HEK293 (cell line): ENCODE results near the gene CAPN8.

Experiments used
- AEBP2 ChIP-seq: fragments of 450-650 bp; formaldehyde crosslinking; IDR thresholded peaks from 2 replicates; pipeline ENCODE4 v1.5.1; 2016; ENCODE audit warnings: missing biosample characterization, missing genetic modification characterization, borderline replicate concordance
- ATF2 ChIP-seq: fragments of 450-650 bp; formaldehyde crosslinking; IDR thresholded peaks from 2 replicates; pipeline ENCODE4 v1.5.1; 2016; ENCODE audit warnings: missing biosample characterization, missing genetic modification characterization, low read depth
- GLI4 ChIP-seq: fragments of 450-650 bp; formaldehyde crosslinking; IDR thresholded peaks from 2 replicates; pipeline ENCODE4 v1.5.1; 2016; ENCODE audit warnings: missing biosample characterization, missing genetic modification characterization
- KLF7 ChIP-seq: fragments of 450-650 bp; formaldehyde crosslinking; IDR thresholded peaks from 2 replicates; pipeline ENCODE4 v1.5.1; 2016; ENCODE audit warnings: missing biosample characterization, missing genetic modification characterization, borderline replicate concordance
- OVOL3 ChIP-seq: fragments of 450-650 bp; formaldehyde crosslinking; IDR thresholded peaks from 2 replicates; pipeline ENCODE4 v1.5.1; 2016; ENCODE audit warnings: missing biosample characterization, missing genetic modification characterization
- PRDM10 ChIP-seq: fragments of 450-650 bp; formaldehyde crosslinking; IDR thresholded peaks from 2 replicates; pipeline ENCODE4 v1.5.1; 2016; ENCODE audit warnings: missing biosample characterization, missing genetic modification characterization
- TCF7L2 ChIP-seq: IDR thresholded peaks from 2 replicates; pipeline ENCODE4 v1.6.1; 2011; ENCODE audit warnings: low read depth, mild to moderate bottlenecking, inconsistent platforms, low read length, moderate library complexity, borderline replicate concordance
- YY1 ChIP-seq: fragments of 450-650 bp; formaldehyde crosslinking; IDR thresholded peaks from 2 replicates; pipeline ENCODE4 v1.5.1; 2018; ENCODE audit warnings: missing biosample characterization, missing genetic modification characterization
- ZNF16 ChIP-seq: fragments of 450-650 bp; formaldehyde crosslinking; IDR thresholded peaks from 2 replicates; pipeline ENCODE4 v1.5.1; 2016; ENCODE audit warnings: low read depth, missing biosample characterization, missing genetic modification characterization
- ZNF19 ChIP-seq: fragments of 450-650 bp; formaldehyde crosslinking; IDR thresholded peaks from 2 replicates; pipeline ENCODE4; 2016; ENCODE audit warnings: missing biosample characterization, missing genetic modification characterization, low read depth
- ZNF223 ChIP-seq: fragments of 450-650 bp; formaldehyde crosslinking; IDR thresholded peaks from 2 replicates; pipeline ENCODE4 v1.5.1; 2016; ENCODE audit warnings: missing biosample characterization, missing genetic modification characterization
- ZNF239 ChIP-seq: fragments of 450-650 bp; formaldehyde crosslinking; IDR thresholded peaks from 2 replicates; pipeline ENCODE4 v1.5.1; 2016; ENCODE audit warnings: missing biosample characterization, missing genetic modification characterization
- ZNF292 ChIP-seq: fragments of 450-650 bp; formaldehyde crosslinking; IDR thresholded peaks from 2 replicates; pipeline ENCODE4 v1.5.1; 2016; ENCODE audit warnings: low read depth, missing biosample characterization, missing genetic modification characterization, borderline replicate concordance
- ZNF341 ChIP-seq: fragments of 450-650 bp; formaldehyde crosslinking; IDR thresholded peaks from 2 replicates; pipeline ENCODE4; 2016; ENCODE audit warnings: low read depth, missing biosample characterization, missing genetic modification characterization
- ZNF404 ChIP-seq: fragments of 450-650 bp; formaldehyde crosslinking; IDR thresholded peaks from 2 replicates; pipeline ENCODE4 v1.5.1; 2017; ENCODE audit warnings: missing biosample characterization, missing genetic modification characterization
- ZNF423 ChIP-seq: fragments of 450-650 bp; formaldehyde crosslinking; IDR thresholded peaks from 2 replicates; pipeline ENCODE4 v1.5.1; 2016; ENCODE audit warnings: missing biosample characterization, missing genetic modification characterization
- ZNF48 ChIP-seq: fragments of 450-650 bp; formaldehyde crosslinking; IDR thresholded peaks from 2 replicates; pipeline ENCODE4 v1.5.1; 2016; ENCODE audit warnings: missing biosample characterization, missing genetic modification characterization
- ZNF488 ChIP-seq: fragments of 450-650 bp; formaldehyde crosslinking; IDR thresholded peaks from 2 replicates; pipeline ENCODE4 v1.5.1; 2016; ENCODE audit warnings: missing biosample characterization, missing genetic modification characterization
- ZNF548 ChIP-seq: fragments of 450-650 bp; formaldehyde crosslinking; IDR thresholded peaks from 2 replicates; pipeline ENCODE4 v1.5.1; 2016; ENCODE audit warnings: missing biosample characterization, missing genetic modification characterization
- ZNF610 ChIP-seq: fragments of 450-650 bp; formaldehyde crosslinking; IDR thresholded peaks from 2 replicates; pipeline ENCODE4 v1.5.1; 2016; ENCODE audit warnings: missing biosample characterization, missing genetic modification characterization, borderline replicate concordance
- ZNF624 ChIP-seq: fragments of 450-650 bp; formaldehyde crosslinking; IDR thresholded peaks from 2 replicates; pipeline ENCODE4 v1.5.1; 2017; ENCODE audit warnings: missing biosample characterization, missing genetic modification characterization
- ZNF639 ChIP-seq: fragments of 450-650 bp; formaldehyde crosslinking; IDR thresholded peaks from 2 replicates; pipeline ENCODE4 v1.5.1; 2016; ENCODE audit warnings: missing biosample characterization, missing genetic modification characterization
- ZNF654 ChIP-seq: fragments of 450-650 bp; formaldehyde crosslinking; IDR thresholded peaks from 2 replicates; pipeline ENCODE4 v1.5.1; 2016; ENCODE audit warnings: low read depth, missing biosample characterization, missing genetic modification characterization
- ZNF692 ChIP-seq: fragments of 450-650 bp; formaldehyde crosslinking; IDR thresholded peaks from 2 replicates; pipeline ENCODE4 v1.5.1; 2016; ENCODE audit warnings: missing biosample characterization, missing genetic modification characterization
- ZNF791 ChIP-seq: fragments of 450-650 bp; formaldehyde crosslinking; IDR thresholded peaks from 2 replicates; pipeline ENCODE4 v1.5.1; 2016; ENCODE audit warnings: missing biosample characterization, missing genetic modification characterization
- ZNF792 ChIP-seq: fragments of 450-650 bp; formaldehyde crosslinking; IDR thresholded peaks from 2 replicates; pipeline ENCODE4 v1.5.1; 2016; ENCODE audit warnings: missing biosample characterization, missing genetic modification characterization
- ZNF837 ChIP-seq: fragments of 450-650 bp; formaldehyde crosslinking; IDR thresholded peaks from 2 replicates; pipeline ENCODE4 v1.5.1; 2016; ENCODE audit warnings: missing biosample characterization, missing genetic modification characterization
- ZNF843 ChIP-seq: fragments of 450-650 bp; formaldehyde crosslinking; IDR thresholded peaks from 2 replicates; pipeline ENCODE4 v1.5.1; 2016; ENCODE audit warnings: missing biosample characterization, missing genetic modification characterization
- ZSCAN4 ChIP-seq: fragments of 450-650 bp; formaldehyde crosslinking; IDR thresholded peaks from 2 replicates; pipeline ENCODE4 v1.5.1; 2017; ENCODE audit warnings: missing biosample characterization, missing genetic modification characterization

The CAPN8 gene

GRCh38 chr1:223712194-223712849, 46.8 kb upstream of the CAPN8 start, which contains the start of gene CAPN2 (continued):
- TF ChIP-seq ZNF639 (tag by site-specific recombination) = no peak
- no peak for TF ChIP-seq ZNF624 (tag by site-specific recombination)
- TF ChIP-seq KLF7 (tag by site-specific recombination) = 0 out of 2 replicates have a peak, but pooled peaks have one; percentile 54
- no peak for TF ChIP-seq ATF2
- no peak for TF ChIP-seq ZNF791 (tag by site-specific recombination)
- 0 out of 2 replicates have a peak, but pooled peaks have one; percentile 12 for TF ChIP-seq GLI4
- no peak for TF ChIP-seq ZNF837 (tag by site-specific recombination)
- no peak for TF ChIP-seq AEBP2 (tag by site-specific recombination)
- no peak for TF ChIP-seq TCF7L2
- TF ChIP-seq ZNF654 (tag by site-specific recombination) = no peak
- no peak for TF ChIP-seq ZNF404 (tag by site-specific recombination)
- TF ChIP-seq ZNF341 (tag by site-specific recombination) = peak; percentile 51
- no peak for TF ChIP-seq ZNF16 (tag by site-specific recombination)
- peak; percentile 83 for TF ChIP-seq YY1 (tag by site-specific recombination)
- TF ChIP-seq OVOL3 (tag by site-specific recombination) = no peak
- TF ChIP-seq ZNF239 (tag by site-specific recombination) = no peak
- no peak for TF ChIP-seq ZNF19 (tag by site-specific recombination)
- peak; percentile 74; the same call in 1 of the 2 replicates for TF ChIP-seq ZNF692 (tag by site-specific recombination)
- TF ChIP-seq ZNF292 = no peak
- no peak for TF ChIP-seq ZNF548
- TF ChIP-seq ZNF843 (tag by site-specific recombination) = no peak
- TF ChIP-seq ZNF488 (tag by site-specific recombination) = 0 out of 2 replicates have a peak, but pooled peaks have one; percentile 3
- no peak for TF ChIP-seq ZNF610 (tag by site-specific recombination)
- TF ChIP-seq PRDM10 (tag by site-specific recombination) = no peak; the same call in 1 of the 2 replicates
- no peak for TF ChIP-seq ZNF792 (tag by site-specific recombination)
- TF ChIP-seq ZNF423 (tag by site-specific recombination) = no peak
- TF ChIP-seq ZNF223 (tag by site-specific recombination) = 0 out of 2 replicates have a peak, but pooled peaks have one; percentile 48
- no peak for TF ChIP-seq ZNF48 (tag by site-specific recombination)
- TF ChIP-seq ZSCAN4 (tag by site-specific recombination) = 0 out of 2 replicates have a peak, but pooled peaks have one; percentile 11
